MM.1S (cell line): ENCODE data around the gene ABCC6.

Experiments
- DNase-seq: peaks from one replicate; pipeline ENCODE4 v3.0.0-alpha.2; 2015
- H2AFZ ChIP-seq: fragments of 300-600 bp; sonication (generic); 2 replicates; pipeline ENCODE4 v1.6.0; 2016; ENCODE audit warnings: antibody characterized with exemption, low read length
- H3F3A ChIP-seq: fragments of 300-600 bp; sonication (generic); 2 replicates; pipeline ENCODE4 v1.6.1; 2016; ENCODE audit warnings: mild to moderate bottlenecking, antibody characterized with exemption, low read length, moderate library complexity, mixed read lengths; ENCODE audit not compliant: insufficient read depth
- H3K27ac ChIP-seq: fragments of 300-600 bp; sonication (generic); 2 replicates; pipeline ENCODE4 v1.5.1; 2016; ENCODE audit warnings: mild to moderate bottlenecking, low read length
- H3K27me3 ChIP-seq: fragments of 300-600 bp; sonication (generic); replicated peaks from 2 replicates; pipeline ENCODE4 v1.6.0; 2016; ENCODE audit warnings: low read length; ENCODE audit not compliant: insufficient read depth
- H3K36me3 ChIP-seq: fragments of 300-600 bp; sonication (generic); replicated peaks from 2 replicates; pipeline ENCODE4 v1.6.1; 2016; ENCODE audit warnings: mild to moderate bottlenecking, low read length, mixed read lengths; ENCODE audit not compliant: insufficient read depth
- H3K4me1 ChIP-seq: fragments of 300-600 bp; sonication (generic); 2 replicates; pipeline ENCODE4 v1.6.1; 2016; ENCODE audit warnings: low read length, mixed read lengths
- H3K4me2 ChIP-seq: fragments of 300-600 bp; sonication (generic); 2 replicates; pipeline ENCODE4 v1.6.0; 2016; ENCODE audit warnings: low read depth, low read length
- H3K4me3 ChIP-seq: fragments of 300-600 bp; sonication (generic); 2 replicates; pipeline ENCODE4 v1.5.1; 2016; ENCODE audit warnings: low read length, mixed read lengths
- H3K79me2 ChIP-seq: fragments of 300-600 bp; sonication (generic); 2 replicates; pipeline ENCODE4 v1.6.1; 2016; ENCODE audit warnings: mixed run types, low read length, mixed read lengths
- H3K9ac ChIP-seq: fragments of 300-600 bp; sonication (generic); 2 replicates; pipeline ENCODE4 v1.6.1; 2016; ENCODE audit warnings: low read length, mixed read lengths
- H3K9me2 ChIP-seq: fragments of 300-600 bp; sonication (generic); replicated peaks from 2 replicates; pipeline ENCODE4 v1.6.1; 2016; ENCODE audit warnings: mild to moderate bottlenecking, low read length, mixed read lengths; ENCODE audit not compliant: insufficient read depth
- H3K9me3 ChIP-seq: fragments of 300-600 bp; sonication (generic); replicated peaks from 2 replicates; pipeline ENCODE4 v1.6.1; 2016; ENCODE audit warnings: mild to moderate bottlenecking, low read length, mixed read lengths; ENCODE audit not compliant: insufficient read depth
- H4K20me1 ChIP-seq: fragments of 300-600 bp; sonication (generic); 2 replicates; pipeline ENCODE4 v1.6.1; 2016; ENCODE audit warnings: mild to moderate bottlenecking, low read length, moderate library complexity, mixed read lengths; ENCODE audit not compliant: insufficient read depth
- EZH2 ChIP-seq: fragments of 300-600 bp; sonication (generic); optimal IDR thresholded peaks from 2 replicates; pipeline ENCODE3; 2017; ENCODE audit warnings: low read depth, mild to moderate bottlenecking, antibody characterized with exemption, low read length, mixed read lengths
- EZH2phosphoT487 ChIP-seq: fragments of 300-600 bp; sonication (generic); IDR thresholded peaks from 2 replicates; pipeline ENCODE4 v1.6.1; 2018; ENCODE audit warnings: antibody characterized with exemption, low read length
- TF ChIP-seq, protein P1 (sequence below): fragments of 300-600 bp; sonication (generic); IDR thresholded peaks from 2 replicates; pipeline ENCODE4 v1.5.1; 2016; ENCODE audit warnings: antibody characterized with exemption, low read length, mixed read lengths

ABCC6 gene

DNA sequence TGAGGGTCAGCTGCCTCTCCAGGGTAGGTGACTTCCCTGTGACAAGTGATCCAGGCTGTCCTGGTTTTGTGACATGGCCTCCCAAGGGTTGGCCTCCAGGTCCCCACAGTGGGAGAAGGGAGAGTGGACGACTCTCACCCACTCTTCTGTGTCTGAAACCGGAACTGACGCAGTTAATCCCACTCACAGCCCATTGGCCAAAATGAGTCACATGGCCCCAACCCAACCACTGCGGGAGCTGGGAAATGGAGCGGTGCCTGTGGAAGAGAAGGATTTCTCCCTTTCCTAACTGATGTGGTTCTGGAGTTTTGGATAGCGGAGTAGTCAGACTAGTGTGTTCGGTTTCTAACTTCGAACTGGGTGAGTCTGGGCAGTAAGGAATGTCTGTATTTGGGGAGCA is 79.4 kb downstream of the ABCC6 start:
- Histone ChIP-seq H3K27ac (no peak overlapping the region), H3K4me2 (no peak overlapping the region), H3K9me2 (no peaks in the 10 kb centered on the region), H2AFZ (no peak overlapping the region), H3K79me2 (no peaks in the 10 kb centered on the region), H3F3A (no peaks in the 10 kb centered on the region), H3K36me3 (no peaks in the 10 kb centered on the region), H3K9ac (no peak overlapping the region), H3K27me3 (no peaks in the 10 kb centered on the region), H4K20me1 (no peaks in the 10 kb centered on the region), H3K9me3 (no peaks in the 10 kb centered on the region), H3K4me1 (no peaks in the 10 kb centered on the region), H3K4me3 (no peak overlapping the region)
- DNase-seq: no peak
- TF ChIP-seq EZH2: no peak
- TF ChIP-seq, protein P1, sequence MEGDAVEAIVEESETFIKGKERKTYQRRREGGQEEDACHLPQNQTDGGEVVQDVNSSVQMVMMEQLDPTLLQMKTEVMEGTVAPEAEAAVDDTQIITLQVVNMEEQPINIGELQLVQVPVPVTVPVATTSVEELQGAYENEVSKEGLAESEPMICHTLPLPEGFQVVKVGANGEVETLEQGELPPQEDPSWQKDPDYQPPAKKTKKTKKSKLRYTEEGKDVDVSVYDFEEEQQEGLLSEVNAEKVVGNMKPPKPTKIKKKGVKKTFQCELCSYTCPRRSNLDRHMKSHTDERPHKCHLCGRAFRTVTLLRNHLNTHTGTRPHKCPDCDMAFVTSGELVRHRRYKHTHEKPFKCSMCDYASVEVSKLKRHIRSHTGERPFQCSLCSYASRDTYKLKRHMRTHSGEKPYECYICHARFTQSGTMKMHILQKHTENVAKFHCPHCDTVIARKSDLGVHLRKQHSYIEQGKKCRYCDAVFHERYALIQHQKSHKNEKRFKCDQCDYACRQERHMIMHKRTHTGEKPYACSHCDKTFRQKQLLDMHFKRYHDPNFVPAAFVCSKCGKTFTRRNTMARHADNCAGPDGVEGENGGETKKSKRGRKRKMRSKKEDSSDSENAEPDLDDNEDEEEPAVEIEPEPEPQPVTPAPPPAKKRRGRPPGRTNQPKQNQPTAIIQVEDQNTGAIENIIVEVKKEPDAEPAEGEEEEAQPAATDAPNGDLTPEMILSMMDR: no peak
- TF ChIP-seq EZH2phosphoT487: no peak

DNA sequence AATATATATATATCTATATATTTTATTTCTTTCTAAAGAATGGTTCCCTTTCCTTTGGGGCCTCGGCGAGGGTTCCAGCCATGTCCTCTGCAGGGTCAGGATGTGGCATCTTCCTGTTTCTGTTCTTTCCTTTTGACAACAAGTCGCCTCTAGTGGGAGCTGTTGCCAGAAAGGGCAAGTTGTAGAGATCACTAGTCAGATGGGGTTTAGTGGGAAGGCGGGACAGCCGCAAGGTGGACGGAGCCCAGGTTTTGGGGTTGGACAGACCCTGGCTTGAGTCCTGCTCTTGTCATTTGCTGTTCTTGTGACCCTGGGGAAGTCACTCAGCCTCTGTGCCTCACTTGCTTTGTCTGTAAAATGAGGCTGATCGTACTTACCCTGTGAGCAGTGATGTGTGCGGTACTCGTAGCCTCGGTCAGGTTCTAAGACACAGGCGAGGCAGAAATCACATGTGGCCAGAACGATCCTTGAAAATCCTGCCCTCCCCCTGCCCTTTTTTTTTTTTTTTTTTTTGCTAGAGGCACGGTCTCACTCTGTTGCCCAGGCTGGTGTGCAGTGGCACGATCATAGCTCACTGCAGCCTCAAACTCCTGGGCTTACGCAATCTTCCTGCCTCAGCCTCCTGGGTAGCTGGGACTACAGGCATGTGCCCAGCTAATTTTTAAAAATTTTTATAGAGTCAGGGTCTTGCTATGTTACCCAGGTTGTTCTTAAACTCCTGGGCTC is 80.1 kb downstream of the ABCC6 start:
- Histone ChIP-seq H3K9me3 (no peaks in the 10 kb centered on the region), H3K36me3 (no peaks in the 10 kb centered on the region), H2AFZ (no peak overlapping the region), H3K79me2 (no peaks in the 10 kb centered on the region), H3K9ac (no peak overlapping the region), H3F3A (no peaks in the 10 kb centered on the region), H3K4me1 (no peaks in the 10 kb centered on the region), H3K4me3 (no peak overlapping the region), H3K9me2 (no peaks in the 10 kb centered on the region), H3K27me3 (no peaks in the 10 kb centered on the region), H4K20me1 (no peaks in the 10 kb centered on the region), H3K4me2 (no peak overlapping the region), H3K27ac (no peak overlapping the region)
- no peak for TF ChIP-seq EZH2
- TF ChIP-seq EZH2phosphoT487: no peak
- TF ChIP-seq, protein P1: peak; percentile 31
- DNase-seq: no peak

DNA sequence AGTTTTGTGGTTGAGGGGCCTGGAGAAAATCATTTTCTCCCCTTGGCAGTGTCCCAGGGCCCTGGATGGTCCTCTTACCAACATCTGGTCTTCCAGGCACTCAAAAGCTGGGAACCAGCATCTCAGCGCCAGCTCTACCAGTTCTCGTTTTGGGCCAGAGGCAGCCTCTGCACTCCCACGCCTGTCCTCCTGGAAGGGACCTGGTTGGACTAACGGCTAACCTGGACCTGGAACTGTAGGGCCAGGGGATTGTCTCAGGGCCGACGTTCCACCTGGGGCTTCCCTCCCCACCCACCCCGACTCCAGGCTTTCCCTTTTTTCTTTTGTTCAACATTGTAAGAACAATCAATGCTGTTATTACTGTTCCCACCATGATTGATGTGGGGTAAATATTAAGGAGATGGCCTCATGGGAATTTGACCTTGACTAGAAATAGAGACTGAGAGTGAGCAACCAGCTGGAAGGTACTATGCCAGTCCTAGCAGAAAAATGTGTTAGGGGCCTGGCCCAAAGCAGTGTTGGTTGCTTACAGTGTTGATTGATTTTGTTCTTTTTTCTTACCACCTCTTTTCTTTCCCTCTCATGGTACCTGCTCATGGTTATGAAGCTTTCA is 81.4 kb downstream of the ABCC6 start:
- H3K9me2 ChIP-seq: no peaks in the 10 kb centered on the region
- H4K20me1 ChIP-seq: no peaks in the 10 kb centered on the region
- no peak overlapping the region for H3K27ac ChIP-seq
- no peak overlapping the region for H3K4me2 ChIP-seq
- H3K4me3 ChIP-seq: no peak overlapping the region
- no peak overlapping the region for H3K9ac ChIP-seq
- TF ChIP-seq EZH2phosphoT487: no peak
- TF ChIP-seq, protein P1: no peak
- no peak for TF ChIP-seq EZH2
- H3K27me3 ChIP-seq: no peaks in the 10 kb centered on the region
- H2AFZ ChIP-seq: no peak overlapping the region
- no peaks in the 10 kb centered on the region for H3K9me3 ChIP-seq
- H3K36me3 ChIP-seq: 0 out of 2 replicates have a peak, but pooled peaks cover 3% of the 10 kb centered on the region
- no peaks in the 10 kb centered on the region for H3F3A ChIP-seq
- H3K4me1 ChIP-seq: no peaks in the 10 kb centered on the region
- DNase-seq: no peak
- no peaks in the 10 kb centered on the region for H3K79me2 ChIP-seq
